Measurements from ENCODE around the gene ANKS1B.

ANKS1B gene

DNA sequence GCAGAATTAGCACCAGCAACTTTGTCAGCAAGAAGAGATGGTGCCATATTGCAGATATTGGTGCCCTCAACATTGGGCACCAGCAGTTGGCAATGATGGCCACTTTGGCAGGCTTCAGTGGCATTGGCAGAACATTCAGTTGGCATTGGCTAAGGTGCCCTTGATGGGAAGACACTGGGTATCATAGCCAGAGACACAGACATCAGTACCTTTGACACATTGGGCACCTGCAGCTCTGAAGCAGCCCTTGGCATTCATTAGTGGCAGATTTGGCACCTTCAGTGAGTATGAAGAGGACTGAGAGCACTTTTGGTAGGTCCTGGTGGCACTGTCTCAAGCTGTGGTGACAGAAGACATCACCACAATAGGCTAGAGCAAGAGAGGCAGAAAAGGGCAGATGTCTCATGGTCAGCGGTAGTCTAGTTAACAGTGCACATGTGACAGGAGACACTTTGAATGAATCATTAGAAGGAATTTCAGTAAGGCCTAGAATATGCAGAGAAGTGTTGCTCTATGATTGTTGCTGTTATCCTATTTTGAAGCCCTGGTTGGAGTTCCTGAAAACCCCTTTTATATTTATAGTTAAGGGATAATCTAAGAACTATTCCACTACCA lies 917.5 kb downstream of the ANKS1B start:
- TF ChIP-seq EP300 (IDR thresholded peaks at IDR 0.05; ENCODE audit: borderline replicate concordance) = no peak
- TF ChIP-seq, protein P1, sequence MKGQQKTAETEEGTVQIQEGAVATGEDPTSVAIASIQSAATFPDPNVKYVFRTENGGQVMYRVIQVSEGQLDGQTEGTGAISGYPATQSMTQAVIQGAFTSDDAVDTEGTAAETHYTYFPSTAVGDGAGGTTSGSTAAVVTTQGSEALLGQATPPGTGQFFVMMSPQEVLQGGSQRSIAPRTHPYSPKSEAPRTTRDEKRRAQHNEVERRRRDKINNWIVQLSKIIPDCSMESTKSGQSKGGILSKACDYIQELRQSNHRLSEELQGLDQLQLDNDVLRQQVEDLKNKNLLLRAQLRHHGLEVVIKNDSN (IDR thresholded peaks at IDR 0.05) = no peak
- no peak for TF ChIP-seq EGR1 (IDR thresholded peaks at IDR 0.05)
- TF ChIP-seq NFIC (IDR thresholded peaks at IDR 0.05) = no peak
- no peak for TF ChIP-seq ZBTB7A (IDR thresholded peaks at IDR 0.05; ENCODE audit: low read depth)
- TF ChIP-seq RAD21 (IDR thresholded peaks at IDR 0.05; ENCODE audit: low read depth) = no peak

DNA sequence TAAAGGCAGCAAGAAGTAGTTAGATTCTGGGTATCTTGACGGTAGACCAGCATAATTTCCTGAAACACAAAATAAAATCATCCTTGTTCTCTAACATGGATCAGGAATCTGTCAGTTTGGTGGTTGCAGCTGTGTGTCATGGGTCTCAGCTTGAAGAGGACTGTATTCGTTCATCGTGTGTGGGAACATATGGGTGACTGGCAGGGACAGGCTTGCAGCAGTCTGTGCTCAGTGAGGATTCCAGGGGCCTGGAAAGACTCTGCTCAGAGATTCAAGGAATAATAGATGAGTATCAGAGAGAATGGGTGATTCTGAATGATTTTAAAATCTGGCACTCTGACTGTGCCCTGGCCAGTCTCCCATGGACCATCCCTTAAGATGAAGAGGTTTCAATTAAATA lies 918.0 kb downstream of the ANKS1B start:
- no peak for TF ChIP-seq EGR1 (IDR thresholded peaks at IDR 0.05)
- TF ChIP-seq, protein P2, sequence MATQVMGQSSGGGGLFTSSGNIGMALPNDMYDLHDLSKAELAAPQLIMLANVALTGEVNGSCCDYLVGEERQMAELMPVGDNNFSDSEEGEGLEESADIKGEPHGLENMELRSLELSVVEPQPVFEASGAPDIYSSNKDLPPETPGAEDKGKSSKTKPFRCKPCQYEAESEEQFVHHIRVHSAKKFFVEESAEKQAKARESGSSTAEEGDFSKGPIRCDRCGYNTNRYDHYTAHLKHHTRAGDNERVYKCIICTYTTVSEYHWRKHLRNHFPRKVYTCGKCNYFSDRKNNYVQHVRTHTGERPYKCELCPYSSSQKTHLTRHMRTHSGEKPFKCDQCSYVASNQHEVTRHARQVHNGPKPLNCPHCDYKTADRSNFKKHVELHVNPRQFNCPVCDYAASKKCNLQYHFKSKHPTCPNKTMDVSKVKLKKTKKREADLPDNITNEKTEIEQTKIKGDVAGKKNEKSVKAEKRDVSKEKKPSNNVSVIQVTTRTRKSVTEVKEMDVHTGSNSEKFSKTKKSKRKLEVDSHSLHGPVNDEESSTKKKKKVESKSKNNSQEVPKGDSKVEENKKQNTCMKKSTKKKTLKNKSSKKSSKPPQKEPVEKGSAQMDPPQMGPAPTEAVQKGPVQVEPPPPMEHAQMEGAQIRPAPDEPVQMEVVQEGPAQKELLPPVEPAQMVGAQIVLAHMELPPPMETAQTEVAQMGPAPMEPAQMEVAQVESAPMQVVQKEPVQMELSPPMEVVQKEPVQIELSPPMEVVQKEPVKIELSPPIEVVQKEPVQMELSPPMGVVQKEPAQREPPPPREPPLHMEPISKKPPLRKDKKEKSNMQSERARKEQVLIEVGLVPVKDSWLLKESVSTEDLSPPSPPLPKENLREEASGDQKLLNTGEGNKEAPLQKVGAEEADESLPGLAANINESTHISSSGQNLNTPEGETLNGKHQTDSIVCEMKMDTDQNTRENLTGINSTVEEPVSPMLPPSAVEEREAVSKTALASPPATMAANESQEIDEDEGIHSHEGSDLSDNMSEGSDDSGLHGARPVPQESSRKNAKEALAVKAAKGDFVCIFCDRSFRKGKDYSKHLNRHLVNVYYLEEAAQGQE (IDR thresholded peaks at IDR 0.05; ENCODE audit: low read depth) = no peak
- TF ChIP-seq CREB1 (IDR thresholded peaks at IDR 0.05; ENCODE audit: low read depth) = no peak
- TF ChIP-seq YY1 (IDR thresholded peaks at IDR 0.05; ENCODE audit: low read depth) = no peak
- no peak for TF ChIP-seq TEAD4 (IDR thresholded peaks at IDR 0.05)
- no peak for TF ChIP-seq EP300 (IDR thresholded peaks at IDR 0.05; ENCODE audit: borderline replicate concordance)
- no peak for TF ChIP-seq TCF12 (IDR thresholded peaks at IDR 0.05; ENCODE audit: low read depth)
- TF ChIP-seq RAD21 (IDR thresholded peaks at IDR 0.05; ENCODE audit: low read depth) = no peak
- TF ChIP-seq, protein P1 (IDR thresholded peaks at IDR 0.05) = no peak
- TF ChIP-seq FOXM1 (IDR thresholded peaks at IDR 0.05; ENCODE audit: borderline replicate concordance, low read depth) = no peak
- no peak for TF ChIP-seq ZBTB7A (IDR thresholded peaks at IDR 0.05; ENCODE audit: low read depth)
- TF ChIP-seq, protein P3, sequence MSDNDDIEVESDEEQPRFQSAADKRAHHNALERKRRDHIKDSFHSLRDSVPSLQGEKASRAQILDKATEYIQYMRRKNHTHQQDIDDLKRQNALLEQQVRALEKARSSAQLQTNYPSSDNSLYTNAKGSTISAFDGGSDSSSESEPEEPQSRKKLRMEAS (IDR thresholded peaks at IDR 0.05) = no peak
- TF ChIP-seq CEBPB (IDR thresholded peaks at IDR 0.05) = no peak
- no peak for TF ChIP-seq NFIC (IDR thresholded peaks at IDR 0.05)
- TF ChIP-seq TAF1 (IDR thresholded peaks at IDR 0.05; ENCODE audit: low read depth) = no peak

DNA sequence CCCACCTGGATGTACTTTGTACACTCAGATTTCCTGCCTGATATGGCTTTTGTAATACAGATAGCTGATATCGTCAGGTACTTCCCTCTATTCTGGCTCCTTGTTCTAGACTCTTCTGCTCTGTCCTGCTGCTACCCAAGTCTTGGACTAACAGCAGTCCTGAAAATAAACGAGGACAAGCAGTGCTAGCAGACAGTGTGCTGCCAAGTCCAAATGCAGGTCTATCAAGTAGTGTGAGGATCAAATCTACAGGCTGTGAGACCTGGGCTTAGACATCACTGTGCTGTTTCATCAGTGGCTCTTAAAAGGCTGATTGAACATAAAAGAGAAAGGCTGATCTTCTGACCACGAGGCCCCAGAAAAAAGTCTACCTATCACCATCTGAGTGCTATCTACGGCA lies 921.6 kb downstream of the ANKS1B start:
- TF ChIP-seq CREB1 (IDR thresholded peaks at IDR 0.05; ENCODE audit: low read depth) = no peak
- no peak for TF ChIP-seq CEBPB (IDR thresholded peaks at IDR 0.05)
- TF ChIP-seq, protein P1 (IDR thresholded peaks at IDR 0.05) = no peak
- TF ChIP-seq FOXM1 (IDR thresholded peaks at IDR 0.05; ENCODE audit: borderline replicate concordance, low read depth) = no peak
- TF ChIP-seq ZBTB7A (IDR thresholded peaks at IDR 0.05; ENCODE audit: low read depth) = no peak
- TF ChIP-seq RAD21 (IDR thresholded peaks at IDR 0.05; ENCODE audit: low read depth) = no peak
- no peak for TF ChIP-seq EP300 (IDR thresholded peaks at IDR 0.05; ENCODE audit: borderline replicate concordance)
- TF ChIP-seq, protein P3 (IDR thresholded peaks at IDR 0.05) = no peak
- no peak for TF ChIP-seq TEAD4 (IDR thresholded peaks at IDR 0.05)
- TF ChIP-seq TAF1 (IDR thresholded peaks at IDR 0.05; ENCODE audit: low read depth) = no peak
- no peak for TF ChIP-seq TCF12 (IDR thresholded peaks at IDR 0.05; ENCODE audit: low read depth)
- no peak for TF ChIP-seq YY1 (IDR thresholded peaks at IDR 0.05; ENCODE audit: low read depth)
- TF ChIP-seq NFIC (IDR thresholded peaks at IDR 0.05) = no peak

DNA sequence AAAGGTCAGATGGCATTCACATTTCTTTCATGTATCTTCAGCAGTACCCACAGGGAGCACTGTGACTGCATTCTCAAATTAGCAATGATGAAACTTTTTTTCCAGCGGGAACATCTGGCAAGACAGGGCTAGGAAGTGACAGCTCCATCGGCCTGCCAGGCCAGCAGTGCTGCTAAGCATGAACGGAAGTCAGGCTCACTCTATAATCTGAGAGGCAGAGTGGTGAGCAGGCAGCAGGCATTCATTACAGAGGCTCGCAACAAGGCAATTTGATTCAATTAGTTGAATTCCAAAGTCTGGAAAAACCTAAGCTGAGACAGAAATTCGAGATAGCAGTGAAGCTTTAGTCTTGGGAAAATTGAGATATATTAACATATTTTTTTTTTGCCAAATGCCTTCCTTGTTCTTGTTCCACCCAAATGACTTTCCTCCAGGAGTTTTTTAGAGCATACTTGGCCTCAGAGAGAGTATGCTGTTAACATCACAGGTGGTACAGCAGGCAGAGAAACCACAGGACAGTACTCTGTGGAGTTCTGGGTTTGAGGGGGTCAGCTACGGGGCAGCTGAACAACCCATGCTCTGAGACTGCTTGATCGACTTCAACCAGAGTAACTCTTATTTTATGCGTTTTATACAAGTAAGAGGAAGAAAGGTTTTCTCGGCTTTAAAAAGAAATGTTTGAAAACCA lies 924.8 kb downstream of the ANKS1B start:
- TF ChIP-seq TAF1 (IDR thresholded peaks at IDR 0.05; ENCODE audit: low read depth) (no peak), FOXM1 (IDR thresholded peaks at IDR 0.05; ENCODE audit: borderline replicate concordance, low read depth) (no peak), TCF12 (IDR thresholded peaks at IDR 0.05; ENCODE audit: low read depth) (no peak), YY1 (IDR thresholded peaks at IDR 0.05; ENCODE audit: low read depth) (no peak), TEAD4 (IDR thresholded peaks at IDR 0.05) (no peak), EP300 (IDR thresholded peaks at IDR 0.05; ENCODE audit: borderline replicate concordance) (no peak), CREB1 (IDR thresholded peaks at IDR 0.05; ENCODE audit: low read depth) (no peak), RAD21 (IDR thresholded peaks at IDR 0.05; ENCODE audit: low read depth) (no peak), ZBTB7A (IDR thresholded peaks at IDR 0.05; ENCODE audit: low read depth) (no peak), NFIC (IDR thresholded peaks at IDR 0.05) (no peak)
- TF ChIP-seq, protein P1 (IDR thresholded peaks at IDR 0.05) = no peak
- TF ChIP-seq, protein P2 (IDR thresholded peaks at IDR 0.05; ENCODE audit: low read depth) = no peak
- TF ChIP-seq, protein P3 (IDR thresholded peaks at IDR 0.05) = no peak
